H54 (cell line): ENCODE measurements around the gene NPIPA1.
A peak's percentile ranks its signal among the peaks of the same experiment; 100 is the strongest.
"Not testable (repeated sequence)": the region's sequence is repeated elsewhere in the genome, so short reads cannot be mapped to it uniquely, and the experiment has no call there.

ENCODE experiments used
- DNase-seq: peaks from one replicate; pipeline ENCODE4 v3.0.0; 2011; ENCODE audit warnings: low spot score, mixed read lengths; ENCODE audit not compliant: insufficient read length
- FAIRE-seq: peaks from 3 replicates; lab custom pipeline; 2011; peaks lifted over from hg19 to GRCh38; lab: Jason Lieb, UNC
- POLR2A ChIP-seq: IDR thresholded peaks from 2 replicates; pipeline ENCODE4 v1.6.1; 2011; ENCODE audit warnings: low read depth, mild to moderate bottlenecking, low read length

The NPIPA1 gene

GRCh38 chr16:14965328-14965727 lies 28.1 kb downstream of the NPIPA1 start:
- no peak for TF ChIP-seq POLR2A
- DNase-seq (no peak), FAIRE-seq (no peak)

GRCh38 chr16:14969795-14970194 lies 32.6 kb downstream of the NPIPA1 start:
- not testable (repeated sequence) for DNase-seq, FAIRE-seq

- DNase-seq, FAIRE-seq: not testable (repeated sequence)
Measured at GRCh38 chr16:14971621-14972228, 34.5 kb downstream of the NPIPA1 start.

- DNase-seq, FAIRE-seq: not testable (repeated sequence)
Measured at GRCh38 chr16:14973785-14974322, 36.6 kb downstream of the NPIPA1 start.

- DNase-seq, FAIRE-seq: not testable (repeated sequence)
Measured at GRCh38 chr16:14974331-14974655, 37.0 kb downstream of the NPIPA1 start.

GRCh38 chr16:14974656-14975417 lies 37.6 kb downstream of the NPIPA1 start, which contains the start of gene PDXDC1:
TSS of gene PDXDC1 (plus strand) at chr16:14975026. CDS start at chr16:14975200, 174 bp downstream.
- TF ChIP-seq POLR2A = peak; percentile 94
- FAIRE-seq = not testable (repeated sequence)
- peak; percentile 88 for DNase-seq

More at GRCh38 chr16:14974331-14974655, 37.0 kb downstream of the NPIPA1 start:
- peak; percentile 32; the same call in 1 of the 2 replicates for TF ChIP-seq POLR2A

- not testable (repeated sequence) for DNase-seq, FAIRE-seq
Measured at GRCh38 chr16:14975418-14976194, 38.4 kb downstream of the NPIPA1 start.

- not testable (repeated sequence) for DNase-seq, FAIRE-seq
Measured at GRCh38 chr16:14976971-14977736, 39.9 kb downstream of the NPIPA1 start.

GRCh38 chr16:14978281-14978680 lies 41.0 kb downstream of the NPIPA1 start:
- DNase-seq, FAIRE-seq: not testable (repeated sequence)

GRCh38 chr16:14978908-14979307 lies 41.7 kb downstream of the NPIPA1 start:
- DNase-seq, FAIRE-seq: not testable (repeated sequence)

GRCh38 chr16:14981234-14981633 lies 44.0 kb downstream of the NPIPA1 start:
- DNase-seq, FAIRE-seq: not testable (repeated sequence)

GRCh38 chr16:14982521-14982920 lies 45.3 kb downstream of the NPIPA1 start:
- not testable (repeated sequence) for DNase-seq, FAIRE-seq

GRCh38 chr16:14988092-14988491 lies 50.8 kb downstream of the NPIPA1 start:
- FAIRE-seq, DNase-seq: not testable (repeated sequence)

GRCh38 chr16:14988661-14989191 lies 51.5 kb downstream of the NPIPA1 start:
- not testable (repeated sequence) for FAIRE-seq, DNase-seq

GRCh38 chr16:14989291-14990281 lies 52.3 kb downstream of the NPIPA1 start:
- DNase-seq, FAIRE-seq: not testable (repeated sequence)

- DNase-seq, FAIRE-seq: not testable (repeated sequence)
Measured at GRCh38 chr16:14993277-14994151, 56.3 kb downstream of the NPIPA1 start.
